Natural killer cell treated with Interleukin-12 subunit alpha and Interleukin-12 subunit beta and Interleukin-15 and Interleukin-18, amount 100 ng/mL, for 72 hours (primary cell): ENCODE data around the gene CHN1. TPM values are rescaled to one million over a fixed set of nuclear protein-coding genes. Genes with fewer than 3 reads are reported as not detected.

Source experiments
- ATAC-seq, 2 donors: fragments of 150-1000 bp; cut with Tn5 transposase in 1 of 2; sonication (Bioruptor Pico), chemical (Tn5 transposase) in 1 of 2; 2 replicates each; pipeline ENCODE4 v1.10.0; 2021
- DNase-seq: peaks from one replicate; pipeline ENCODE4 v3.0.0; 2022; ENCODE audit warnings: low spot score
- H3K27ac Mint-ChIP-seq, 2 donors: 1 replicate in 1 of 2; 2 replicates in 1 of 2; pipeline ENCODE4 v1.8.0; 2022; ENCODE audit warnings: mixed read lengths in 2 of 2, mild to moderate bottlenecking in 1 of 2, moderate library complexity in 1 of 2
- H3K27me3 Mint-ChIP-seq, 2 donors: 1 replicate in 1 of 2; 2 replicates in 1 of 2; pipeline ENCODE4 v1.8.0; 2022; ENCODE audit warnings: mixed read lengths in 2 of 2
- H3K36me3 Mint-ChIP-seq: one replicate; pipeline ENCODE4 v1.8.0; 2022; ENCODE audit warnings: mixed read lengths
- H3K4me1 Mint-ChIP-seq, 2 donors: 1 replicate in 1 of 2; 2 replicates in 1 of 2; pipeline ENCODE4 v1.8.0; 2022; ENCODE audit warnings: low read depth in 2 of 2, mixed read lengths in 2 of 2, mild to moderate bottlenecking in 1 of 2
- H3K4me3 Mint-ChIP-seq: one replicate; pipeline ENCODE4 v1.8.0; 2022; ENCODE audit warnings: mixed read lengths
- H3K9me3 Mint-ChIP-seq: 2 replicates; pipeline ENCODE4 v1.8.0; 2022; ENCODE audit warnings: mixed read lengths
- total RNA-seq, 2 donors: library from RNA; stranded (reverse); gene quantifications; one replicate each; pipeline ENCODE4 v1.2.3, GENCODE V29; 2022

Gene CHN1
- total RNA-seq, 2 donors from 2014 or later, result 1.8 to 4.1 TPM

DNA sequence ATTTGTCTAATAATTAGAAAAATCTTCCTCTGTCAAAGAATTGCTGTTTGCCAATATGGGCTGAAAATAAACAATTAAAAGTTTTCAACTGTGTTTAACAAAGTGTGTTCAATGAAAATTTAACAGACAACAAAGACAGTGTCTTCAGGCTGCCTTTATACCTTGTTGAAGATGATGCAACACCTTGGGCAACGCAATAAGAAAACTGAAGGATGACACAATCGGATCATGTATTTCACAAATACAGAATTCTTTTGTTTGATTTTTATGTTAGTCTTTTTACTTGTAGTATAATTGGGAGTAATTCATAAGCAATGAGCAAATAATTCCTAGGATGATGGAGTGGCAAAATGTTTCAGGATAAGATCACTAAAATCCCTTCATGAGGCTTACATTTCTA, 27.8 kb downstream of the CHN1 start:
- no peak for DNase-seq
- peaks cover 6 to 15% of the 10 kb centered on the region in 2 donors for H3K27me3 Mint-ChIP-seq
- H3K4me1 Mint-ChIP-seq, result no peaks in the 10 kb centered on the region
- H3K36me3 Mint-ChIP-seq, result no peaks in the 10 kb centered on the region
- H3K4me3 Mint-ChIP-seq, result no peak overlapping the region
- ATAC-seq, result no peak
- no peak overlapping the region for H3K27ac Mint-ChIP-seq
- H3K9me3 Mint-ChIP-seq, result no peaks in the 10 kb centered on the region

DNA sequence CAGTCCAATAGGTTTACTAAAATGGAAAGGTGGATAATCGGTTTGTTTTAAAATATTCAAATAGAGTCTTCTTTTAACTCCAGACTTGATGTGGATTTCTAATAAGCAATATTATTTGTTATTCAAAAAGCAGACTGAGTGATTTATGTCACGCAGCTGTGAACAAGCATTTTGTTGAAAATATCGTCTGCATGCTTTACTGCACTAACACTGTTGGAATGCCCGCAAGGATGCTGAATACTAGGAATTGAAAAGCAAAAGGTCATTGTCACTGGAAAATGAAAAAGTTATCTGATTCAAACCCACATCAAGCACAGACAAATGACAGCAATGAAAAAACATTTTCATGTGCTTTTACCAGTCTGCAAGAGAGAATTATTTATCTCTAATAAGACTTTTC, 31.1 kb downstream of the CHN1 start:
- DNase-seq, result no peak
- no peak for ATAC-seq
- H3K27me3 Mint-ChIP-seq, result peaks cover 12 to 21% of the 10 kb centered on the region in 2 donors
- H3K4me3 Mint-ChIP-seq, result no peak overlapping the region
- H3K36me3 Mint-ChIP-seq, result no peaks in the 10 kb centered on the region
- H3K4me1 Mint-ChIP-seq, result no peaks in the 10 kb centered on the region
- no peak overlapping the region for H3K27ac Mint-ChIP-seq
- no peaks in the 10 kb centered on the region for H3K9me3 Mint-ChIP-seq

DNA sequence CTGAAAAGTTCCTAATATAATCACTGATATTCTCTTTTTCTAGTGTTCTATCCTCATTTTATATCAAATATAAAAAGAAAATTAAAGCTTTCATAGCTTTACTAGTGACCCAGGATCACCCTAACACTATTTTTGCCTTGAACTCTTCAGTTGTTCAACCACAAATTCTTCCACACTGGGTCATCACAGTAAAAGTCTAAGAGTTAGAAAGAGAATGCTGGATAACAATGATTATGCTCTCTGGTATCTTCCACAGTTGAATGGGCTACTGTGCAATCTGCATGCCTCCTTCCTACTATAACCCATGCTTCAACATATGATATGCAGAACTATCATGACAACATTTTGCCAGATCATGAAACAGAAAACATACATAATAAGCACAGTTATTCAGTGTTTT, 32.3 kb downstream of the CHN1 start:
- DNase-seq (no peak), ATAC-seq (no peak)
- Mint-ChIP-seq H3K27me3 (peaks cover 14 to 22% of the 10 kb centered on the region in 2 donors), H3K4me3 (no peak overlapping the region), H3K36me3 (no peaks in the 10 kb centered on the region), H3K4me1 (no peaks in the 10 kb centered on the region), H3K9me3 (no peaks in the 10 kb centered on the region), H3K27ac (no peak overlapping the region)

DNA sequence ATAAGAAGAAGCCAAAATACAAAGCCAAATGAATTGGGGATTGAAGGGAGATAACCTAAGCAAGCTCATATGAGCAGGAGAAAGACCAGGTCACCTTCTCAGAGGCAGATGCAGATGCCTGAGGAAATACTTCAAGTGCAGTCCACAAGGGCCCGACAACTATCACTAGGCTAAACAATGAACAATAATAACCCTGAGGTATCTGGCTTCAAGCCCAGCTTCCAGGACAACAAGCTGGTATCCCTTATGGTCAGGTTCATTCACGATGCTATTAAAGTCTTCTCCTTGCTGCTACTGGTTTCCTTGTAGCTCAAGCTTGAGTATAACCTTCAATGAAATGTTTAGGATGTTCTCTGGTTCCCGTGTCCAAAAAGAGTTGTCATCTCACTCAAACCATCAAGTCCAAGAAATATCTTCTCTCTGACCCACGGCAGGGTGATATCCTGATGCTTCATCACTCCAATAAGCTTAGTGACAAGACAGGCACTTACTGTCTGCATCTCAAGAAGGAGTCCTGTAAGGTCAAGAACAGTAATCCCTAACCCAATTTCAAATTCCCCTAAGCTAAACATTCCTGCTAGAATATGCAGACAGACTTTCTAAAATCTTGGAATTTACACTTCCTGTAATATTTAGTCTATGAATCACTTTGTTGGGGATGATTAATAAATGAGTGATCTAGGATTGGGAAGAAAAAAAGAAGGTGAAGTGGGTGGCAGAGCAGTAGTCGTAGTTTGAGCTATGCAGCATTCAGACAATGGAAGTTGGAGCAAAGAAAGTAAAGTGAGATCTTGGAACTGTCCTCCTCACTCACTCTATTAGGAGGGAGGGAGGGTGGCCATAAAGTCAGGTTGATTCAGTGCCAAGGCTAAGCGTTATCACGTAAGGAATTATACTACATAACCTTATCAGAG, 33.1 kb downstream of the CHN1 start:
- ATAC-seq (no peak), DNase-seq (no peak)
- Mint-ChIP-seq H3K27ac (no peak overlapping the region), H3K36me3 (no peaks in the 10 kb centered on the region), H3K4me3 (no peak overlapping the region), H3K27me3 (peaks cover 14 to 24% of the 10 kb centered on the region in 2 donors), H3K4me1 (no peaks in the 10 kb centered on the region), H3K9me3 (no peaks in the 10 kb centered on the region)

DNA sequence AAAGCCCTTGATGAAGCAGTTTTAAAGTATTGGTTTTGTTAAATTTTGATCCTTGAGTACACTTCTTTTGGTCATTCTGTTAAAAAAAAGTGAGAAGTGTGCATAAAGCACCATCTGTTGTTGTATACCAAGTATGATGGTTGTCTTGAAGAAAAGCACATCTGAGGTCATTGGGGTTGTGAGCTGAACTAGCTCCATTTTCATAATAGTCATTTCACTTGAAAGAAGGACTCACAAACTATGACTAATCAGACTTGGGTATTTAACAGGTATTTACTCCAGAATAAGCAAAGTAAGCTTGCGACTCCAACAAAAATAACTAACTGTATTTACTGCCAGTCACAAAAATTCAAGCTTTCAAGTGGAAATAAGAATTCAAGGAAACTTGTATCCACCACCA, 35.1 kb downstream of the CHN1 start:
- no peak for DNase-seq
- H3K9me3 Mint-ChIP-seq, result no peaks in the 10 kb centered on the region
- ATAC-seq, result no peak
- peaks cover 14 to 21% of the 10 kb centered on the region in 2 donors for H3K27me3 Mint-ChIP-seq
- H3K4me1 Mint-ChIP-seq, result no peaks in the 10 kb centered on the region
- H3K27ac Mint-ChIP-seq, result no peak overlapping the region
- no peak overlapping the region for H3K4me3 Mint-ChIP-seq
- no peaks in the 10 kb centered on the region for H3K36me3 Mint-ChIP-seq

DNA sequence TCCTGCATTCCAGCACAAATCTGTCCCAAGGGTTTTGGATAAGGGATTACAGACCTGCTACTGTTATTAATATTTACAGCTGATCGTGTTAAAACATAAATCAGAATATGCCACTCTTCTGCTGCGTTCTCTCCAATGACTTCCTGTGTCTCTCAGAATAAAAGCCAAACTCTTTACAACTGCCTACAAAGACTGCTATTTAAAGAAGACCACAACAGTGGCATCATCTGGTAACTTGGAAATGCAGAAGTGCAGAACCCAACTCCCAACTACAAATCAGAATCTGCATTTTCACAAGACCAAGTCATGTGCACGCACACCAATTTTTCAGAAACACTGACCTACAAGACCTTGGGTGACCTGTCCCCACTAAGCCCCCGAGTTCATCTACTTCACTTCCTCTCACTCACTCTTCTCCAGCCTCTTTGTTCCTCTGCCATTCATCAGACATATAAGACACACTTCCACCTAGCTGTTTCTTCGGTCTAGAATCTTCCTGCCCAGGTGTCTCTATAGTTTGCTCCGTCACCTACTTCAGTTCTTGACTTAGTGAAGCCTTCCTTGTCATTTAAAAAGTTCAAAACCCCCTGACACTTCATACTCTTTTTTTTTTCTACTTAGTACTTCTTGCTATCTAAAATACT, 36.0 kb downstream of the CHN1 start:
- H3K4me1 Mint-ChIP-seq, result no peaks in the 10 kb centered on the region
- ATAC-seq (no peak), DNase-seq (no peak)
- H3K4me3 Mint-ChIP-seq, result no peak overlapping the region
- H3K9me3 Mint-ChIP-seq, result no peaks in the 10 kb centered on the region
- H3K27ac Mint-ChIP-seq, result no peak overlapping the region
- H3K27me3 Mint-ChIP-seq, result peaks cover 14 to 21% of the 10 kb centered on the region in 2 donors
- H3K36me3 Mint-ChIP-seq, result no peaks in the 10 kb centered on the region

DNA sequence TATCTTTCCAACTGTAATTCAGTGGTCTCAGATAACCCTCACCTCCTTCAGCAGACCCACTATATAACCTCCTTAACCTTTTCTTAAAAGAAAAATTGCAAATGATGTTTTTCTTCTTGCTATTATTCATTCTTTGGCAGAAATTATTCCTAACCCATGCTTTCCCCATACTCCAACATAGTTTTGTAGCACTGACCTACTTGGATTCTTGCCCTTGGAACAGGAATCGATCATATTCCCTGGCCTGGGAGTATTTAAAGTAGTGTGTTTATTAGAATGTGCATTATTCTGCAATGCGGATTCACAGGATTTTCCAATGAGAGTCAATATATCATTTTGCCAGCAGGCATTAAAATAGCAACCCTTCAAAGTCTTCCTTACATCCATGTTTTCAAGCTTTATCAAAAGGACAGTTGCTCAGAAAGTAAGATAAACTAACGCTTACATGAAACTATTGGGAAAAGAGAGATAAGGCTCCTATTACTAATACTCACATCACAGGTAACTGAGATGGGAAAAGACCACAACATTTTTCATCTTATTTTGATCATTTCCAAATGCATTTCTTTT, 37.4 kb downstream of the CHN1 start:
- ATAC-seq (no peak), DNase-seq (no peak)
- Mint-ChIP-seq H3K9me3 (no peaks in the 10 kb centered on the region), H3K36me3 (no peaks in the 10 kb centered on the region), H3K4me3 (no peak overlapping the region), H3K4me1 (no peaks in the 10 kb centered on the region), H3K27ac (no peak overlapping the region), H3K27me3 (peaks cover 17 to 22% of the 10 kb centered on the region in 2 donors)

DNA sequence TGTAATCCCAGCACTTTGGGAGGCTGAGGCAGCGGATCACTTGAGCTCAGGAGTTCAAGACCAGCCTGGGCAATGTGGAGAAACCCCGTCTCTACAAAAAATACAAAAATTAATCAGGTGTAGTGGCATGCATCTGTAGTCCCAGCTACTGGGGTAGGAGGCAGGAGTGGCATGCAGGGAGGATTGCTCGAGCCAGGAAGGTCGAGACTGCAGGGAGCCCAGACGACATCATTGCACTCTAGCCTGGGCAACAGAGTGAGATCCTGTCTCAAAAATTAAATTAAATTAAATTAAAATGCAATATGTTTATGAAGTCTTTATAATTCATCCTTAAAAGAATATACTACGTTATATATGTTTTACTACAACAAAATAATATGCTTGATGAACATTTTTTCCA, 38.1 kb downstream of the CHN1 start:
- ATAC-seq (no peak), DNase-seq (no peak)
- Mint-ChIP-seq H3K4me3 (no peak overlapping the region), H3K9me3 (no peaks in the 10 kb centered on the region), H3K36me3 (no peaks in the 10 kb centered on the region), H3K27me3 (peaks cover 18% of the 10 kb centered on the region in 2 donors), H3K27ac (no peak overlapping the region), H3K4me1 (no peaks in the 10 kb centered on the region)

DNA sequence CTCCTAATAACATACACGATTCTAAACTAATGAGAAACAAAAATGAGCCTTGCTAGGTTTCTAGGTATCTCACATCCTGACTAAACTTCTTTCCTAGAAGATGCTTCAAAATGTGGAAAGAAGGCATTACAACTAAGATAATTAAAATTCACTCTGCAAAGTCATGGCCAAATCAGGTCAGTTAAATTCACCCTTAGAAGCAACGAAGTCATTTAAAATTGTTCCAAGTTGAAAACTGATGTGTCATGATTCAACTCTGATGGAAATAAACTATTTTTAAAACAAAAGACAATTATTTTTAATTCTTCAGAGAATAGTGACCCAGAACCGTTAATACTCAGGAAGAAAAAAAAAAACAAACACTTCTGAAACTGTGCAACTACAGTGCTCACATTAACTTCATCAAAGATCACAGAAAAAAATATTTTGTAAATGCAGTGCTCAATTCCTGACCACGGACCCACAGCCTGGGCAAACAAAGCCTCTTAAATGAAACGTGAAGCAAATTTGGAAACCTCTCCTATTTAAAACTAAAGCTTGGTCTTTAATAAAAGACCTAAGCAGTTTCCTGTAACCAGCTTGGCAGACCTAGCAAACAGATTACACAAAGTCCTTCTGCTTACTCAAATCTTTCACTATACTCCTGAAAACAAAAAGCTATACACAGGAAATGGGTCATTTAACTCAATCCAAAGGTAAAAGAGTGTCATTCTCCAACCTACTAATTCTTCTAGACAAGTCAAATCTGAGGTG, 39.0 kb downstream of the CHN1 start:
- H3K27ac Mint-ChIP-seq, result no peak overlapping the region
- no peaks in the 10 kb centered on the region for H3K9me3 Mint-ChIP-seq
- ATAC-seq, result no peak
- no peak overlapping the region for H3K4me3 Mint-ChIP-seq
- H3K4me1 Mint-ChIP-seq, result no peaks in the 10 kb centered on the region
- no peaks in the 10 kb centered on the region for H3K36me3 Mint-ChIP-seq
- H3K27me3 Mint-ChIP-seq, result peaks cover 18% of the 10 kb centered on the region in 2 donors
- DNase-seq, result no peak

DNA sequence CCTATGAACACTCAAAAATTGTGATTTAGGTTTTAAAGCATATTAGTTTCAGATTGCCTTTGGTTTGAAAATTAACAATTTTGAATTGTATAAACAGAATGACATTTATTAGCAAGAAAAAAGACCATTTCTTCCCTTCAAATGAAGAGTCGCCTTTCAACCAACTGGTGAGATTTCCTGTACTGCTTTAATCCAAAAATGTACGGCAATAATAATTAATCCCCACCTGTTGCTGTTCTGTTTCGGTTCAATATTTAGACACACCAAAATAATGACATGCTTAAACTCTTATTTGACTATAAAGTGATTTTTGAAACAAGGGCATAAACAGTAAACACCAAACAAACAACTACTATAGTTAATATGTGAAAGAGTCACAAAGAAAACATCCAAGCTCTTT, 39.6 kb downstream of the CHN1 start:
- Mint-ChIP-seq H3K27ac (no peak overlapping the region), H3K9me3 (no peaks in the 10 kb centered on the region), H3K27me3 (peaks cover 18% of the 10 kb centered on the region in 2 donors), H3K4me3 (no peak overlapping the region), H3K36me3 (no peaks in the 10 kb centered on the region), H3K4me1 (no peaks in the 10 kb centered on the region)
- DNase-seq (no peak), ATAC-seq (no peak)

DNA sequence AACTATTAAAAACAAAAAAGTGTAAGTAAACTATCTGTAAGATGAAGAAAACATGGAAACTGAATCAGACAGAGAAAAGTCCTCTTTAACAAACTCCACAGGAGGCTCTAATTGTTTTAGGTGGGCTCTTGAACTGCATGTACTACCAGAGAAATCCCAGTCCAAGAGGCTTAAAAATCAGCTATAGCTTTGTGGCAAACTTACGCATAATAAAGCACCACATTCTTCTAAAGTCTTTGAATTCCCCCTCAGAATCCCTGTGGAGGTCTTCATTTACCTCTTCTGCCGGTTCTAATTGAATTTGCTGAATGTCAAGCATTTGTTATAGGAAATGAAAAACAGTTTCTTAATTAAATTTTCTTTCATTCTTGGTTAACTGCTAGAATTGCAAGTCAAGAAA, 40.8 kb downstream of the CHN1 start:
- no peaks in the 10 kb centered on the region for H3K36me3 Mint-ChIP-seq
- ATAC-seq, result no peak
- H3K9me3 Mint-ChIP-seq, result no peaks in the 10 kb centered on the region
- no peak for DNase-seq
- H3K4me1 Mint-ChIP-seq, result no peaks in the 10 kb centered on the region
- no peak overlapping the region for H3K4me3 Mint-ChIP-seq
- peaks cover 14 to 19% of the 10 kb centered on the region in 2 donors for H3K27me3 Mint-ChIP-seq
- H3K27ac Mint-ChIP-seq, result no peak overlapping the region

DNA sequence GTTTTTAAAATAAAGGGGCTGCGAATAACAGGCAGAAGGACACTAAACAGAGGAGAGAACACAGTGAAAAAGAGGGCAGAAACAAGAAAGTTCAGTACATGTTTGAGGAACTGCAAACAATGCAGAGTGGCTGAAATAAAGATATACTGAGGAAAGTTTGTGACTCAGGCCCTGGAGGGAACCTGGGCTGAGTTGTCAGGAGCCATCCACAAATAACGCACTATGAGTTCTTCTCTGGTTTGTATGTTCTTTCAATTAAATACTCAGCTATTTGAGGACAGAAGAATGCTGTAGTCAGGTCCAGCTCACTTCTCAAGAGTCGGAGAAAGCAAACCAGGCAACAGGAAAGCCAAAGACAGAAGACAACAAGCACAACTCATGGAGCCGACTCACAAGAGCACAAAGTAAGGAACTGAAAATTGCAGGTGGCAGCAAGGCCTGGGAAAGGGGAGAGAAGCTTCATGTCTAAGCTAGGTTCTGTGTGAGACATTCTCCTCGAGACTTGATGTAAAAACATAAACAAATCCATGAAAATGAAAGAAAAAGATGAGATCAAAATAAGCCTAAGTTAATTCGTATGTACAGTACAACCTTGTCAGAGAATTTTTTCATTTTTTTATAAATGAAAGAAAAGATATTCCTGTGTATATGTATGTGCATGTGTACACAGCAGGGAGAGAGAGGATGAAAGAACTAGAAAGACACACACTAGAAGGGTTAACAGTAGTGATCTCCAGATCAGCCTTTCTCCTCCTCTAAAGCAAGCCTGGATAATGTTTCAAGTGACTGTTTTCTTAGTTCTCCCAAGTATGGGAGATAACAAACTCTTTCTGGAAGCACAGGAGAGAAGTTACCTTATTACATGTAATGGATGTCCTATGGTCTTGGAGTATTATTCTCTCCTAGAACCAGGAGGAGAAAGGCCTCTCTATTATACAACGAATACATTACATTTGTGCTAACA, 41.5 kb downstream of the CHN1 start:
- Mint-ChIP-seq H3K36me3 (no peaks in the 10 kb centered on the region), H3K4me3 (no peak overlapping the region), H3K27me3 (peaks cover 10 to 16% of the 10 kb centered on the region in 2 donors), H3K4me1 (no peaks in the 10 kb centered on the region), H3K27ac (no peak overlapping the region), H3K9me3 (no peaks in the 10 kb centered on the region)
- DNase-seq (no peak), ATAC-seq (no peak)

DNA sequence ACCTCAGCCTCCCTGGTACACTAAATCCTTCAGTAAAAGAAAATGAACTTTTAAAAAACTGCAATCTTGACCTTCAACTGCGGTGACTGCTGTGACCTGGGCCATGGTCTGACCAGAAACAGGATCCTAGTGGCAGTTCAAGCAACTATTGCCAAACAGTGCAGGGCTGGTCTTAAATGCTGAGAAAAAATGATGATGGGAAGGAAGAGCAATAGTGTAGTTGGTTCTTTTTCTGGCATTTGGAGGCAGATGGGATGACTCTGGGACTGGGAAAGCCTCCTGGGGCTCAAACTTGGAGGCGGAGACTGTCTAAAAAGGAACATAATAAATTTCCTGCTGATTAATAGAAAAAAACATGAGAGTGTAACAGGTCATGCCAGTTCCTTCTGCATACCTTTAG, 45.4 kb downstream of the CHN1 start:
- Mint-ChIP-seq H3K4me3 (no peak overlapping the region), H3K27ac (no peak overlapping the region), H3K9me3 (no peaks in the 10 kb centered on the region), H3K4me1 (no peaks in the 10 kb centered on the region), H3K36me3 (no peaks in the 10 kb centered on the region), H3K27me3 (peaks cover 10 to 21% of the 10 kb centered on the region in 2 donors)
- no peak for ATAC-seq
- DNase-seq, result no peak
